Esophagus squamous epithelium (tissue), 4 donors: Measurements from ENCODE around the gene MPV17.

ENCODE experiments used
- POLR2A ChIP-seq, 4 donors: fragments of 450-650 bp; IDR thresholded peaks; one replicate each; pipeline ENCODE4 v1.6.1; 2017; ENCODE audit warnings: antibody characterized with exemption in 4 of 4, mild to moderate bottlenecking in 4 of 4, moderate library complexity in 3 of 4
- TF ChIP-seq, protein P1 (sequence below), 6 experiments: fragments of 450-650 bp in 4 of 6; fragments of 200-600 bp in 2 of 6; sonication (generic) in 2 of 6; IDR thresholded peaks; one replicate each; pipeline ENCODE4 v1.5.1; 2016 to 2019; ENCODE audit warnings: antibody characterized with exemption in 6 of 6, mild to moderate bottlenecking in 4 of 6, moderate library complexity in 4 of 6

DNA sequence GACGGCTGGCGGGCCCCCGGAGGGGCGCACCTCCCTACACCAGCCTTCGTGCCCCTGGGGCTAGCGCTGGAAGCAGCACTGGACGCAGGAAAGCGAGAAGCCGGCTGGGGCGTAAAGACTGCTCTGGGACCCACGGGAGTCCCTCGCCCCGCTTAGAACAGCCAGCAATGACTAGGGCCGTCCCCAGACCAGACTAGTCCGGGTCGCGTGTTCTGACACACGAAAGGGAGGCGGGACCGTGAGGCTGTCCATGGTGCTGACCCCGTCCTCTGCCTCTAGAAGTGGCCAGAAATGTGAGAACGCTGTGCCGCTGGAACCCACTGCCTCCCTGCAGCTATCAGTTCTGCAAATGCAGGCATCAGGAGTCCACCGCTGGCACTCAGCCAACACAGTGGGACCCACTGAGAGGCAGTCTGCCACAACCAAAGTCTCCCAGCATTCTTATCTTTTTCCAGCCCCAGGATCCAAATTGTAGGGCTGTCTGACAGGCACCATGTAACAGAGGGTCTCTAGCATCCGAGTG, 14.5 kb downstream of the MPV17 start, which contains the start of gene UCN:
- TF ChIP-seq POLR2A (IDR thresholded peaks at IDR 0.05) = no peak
- TF ChIP-seq, protein P1, sequence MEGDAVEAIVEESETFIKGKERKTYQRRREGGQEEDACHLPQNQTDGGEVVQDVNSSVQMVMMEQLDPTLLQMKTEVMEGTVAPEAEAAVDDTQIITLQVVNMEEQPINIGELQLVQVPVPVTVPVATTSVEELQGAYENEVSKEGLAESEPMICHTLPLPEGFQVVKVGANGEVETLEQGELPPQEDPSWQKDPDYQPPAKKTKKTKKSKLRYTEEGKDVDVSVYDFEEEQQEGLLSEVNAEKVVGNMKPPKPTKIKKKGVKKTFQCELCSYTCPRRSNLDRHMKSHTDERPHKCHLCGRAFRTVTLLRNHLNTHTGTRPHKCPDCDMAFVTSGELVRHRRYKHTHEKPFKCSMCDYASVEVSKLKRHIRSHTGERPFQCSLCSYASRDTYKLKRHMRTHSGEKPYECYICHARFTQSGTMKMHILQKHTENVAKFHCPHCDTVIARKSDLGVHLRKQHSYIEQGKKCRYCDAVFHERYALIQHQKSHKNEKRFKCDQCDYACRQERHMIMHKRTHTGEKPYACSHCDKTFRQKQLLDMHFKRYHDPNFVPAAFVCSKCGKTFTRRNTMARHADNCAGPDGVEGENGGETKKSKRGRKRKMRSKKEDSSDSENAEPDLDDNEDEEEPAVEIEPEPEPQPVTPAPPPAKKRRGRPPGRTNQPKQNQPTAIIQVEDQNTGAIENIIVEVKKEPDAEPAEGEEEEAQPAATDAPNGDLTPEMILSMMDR (IDR thresholded peaks at IDR 0.05) = no peak
